NCI-H510A (cell line): Measurements from ENCODE around the gene SCML2.
A peak's percentile ranks its signal among the peaks of the same experiment; 100 is the strongest.
"Not testable (repeated sequence)": the region's sequence is repeated elsewhere in the genome, so short reads cannot be mapped to it uniquely, and the experiment has no call there.

Experiments used
- DNase-seq: peaks from one replicate; lab custom pipeline; 2025; lab: John Stamatoyannopoulos, UW

SCML2 gene

DNA sequence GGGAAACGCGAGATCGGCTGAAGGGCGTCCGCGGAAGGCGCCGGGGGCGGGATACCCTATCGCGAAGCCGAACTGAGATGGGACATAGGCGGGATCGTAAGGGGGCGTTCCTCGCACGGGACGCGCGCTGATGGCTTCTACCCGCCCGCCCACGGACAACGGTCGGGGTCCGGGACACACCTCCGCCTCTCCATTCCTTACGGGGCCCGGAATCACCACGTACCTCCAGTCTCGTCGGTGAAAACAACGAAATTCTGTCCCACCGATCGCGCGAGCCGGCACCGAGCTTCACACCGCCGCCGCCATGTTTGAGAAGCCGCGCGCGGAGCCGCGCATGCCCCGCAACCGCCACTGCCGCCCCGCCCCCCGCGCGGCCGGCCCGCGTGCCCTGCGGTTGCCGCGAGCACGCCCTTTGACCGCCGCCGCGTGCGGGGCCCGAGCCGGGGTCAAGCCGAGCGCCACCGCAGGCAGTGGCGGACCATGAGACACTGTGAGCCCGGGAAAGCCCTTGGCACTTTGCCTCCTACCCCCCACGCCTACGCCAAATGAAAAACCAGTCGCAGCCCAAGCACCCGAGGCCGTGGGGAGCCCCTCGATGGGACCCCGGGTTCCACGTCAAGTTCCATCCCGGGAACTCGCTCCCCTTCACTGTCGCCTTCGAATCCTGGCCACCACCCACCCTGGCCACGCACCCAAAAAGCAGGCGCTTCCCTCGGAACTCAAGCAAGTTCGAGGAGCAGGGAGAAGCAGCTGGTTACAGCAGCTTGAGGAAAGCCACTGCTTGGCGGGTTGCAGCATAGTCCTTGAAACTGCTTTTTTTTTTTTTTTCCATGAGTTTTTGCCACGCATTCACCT lies at the start of gene SCML2:
SCML2 (minus strand) TSS at position 320 of the 855 bp plus-strand sequence. CDS start 20,617 bp downstream, outside the sequence.
- peak; percentile 11 for DNase-seq

DNA sequence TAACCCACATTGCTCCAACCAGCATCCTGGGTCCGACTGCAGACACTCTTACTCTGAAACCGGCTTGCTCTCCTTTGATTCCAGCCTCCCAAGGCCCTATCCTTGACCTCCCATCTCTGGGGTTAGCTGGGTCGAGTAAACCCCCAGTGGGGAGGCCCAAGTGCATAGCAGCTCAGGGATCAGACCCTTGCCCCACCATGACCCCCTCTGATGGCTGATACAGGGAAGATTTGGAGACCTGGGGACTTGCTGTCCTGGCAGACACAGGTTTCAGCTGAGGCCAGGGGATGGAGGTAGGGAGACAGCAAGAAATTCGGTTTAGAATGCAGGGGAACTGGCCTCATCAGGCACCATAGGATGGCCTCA lies 47.3 kb upstream of the SCML2 start:
- no peak for DNase-seq

DNA sequence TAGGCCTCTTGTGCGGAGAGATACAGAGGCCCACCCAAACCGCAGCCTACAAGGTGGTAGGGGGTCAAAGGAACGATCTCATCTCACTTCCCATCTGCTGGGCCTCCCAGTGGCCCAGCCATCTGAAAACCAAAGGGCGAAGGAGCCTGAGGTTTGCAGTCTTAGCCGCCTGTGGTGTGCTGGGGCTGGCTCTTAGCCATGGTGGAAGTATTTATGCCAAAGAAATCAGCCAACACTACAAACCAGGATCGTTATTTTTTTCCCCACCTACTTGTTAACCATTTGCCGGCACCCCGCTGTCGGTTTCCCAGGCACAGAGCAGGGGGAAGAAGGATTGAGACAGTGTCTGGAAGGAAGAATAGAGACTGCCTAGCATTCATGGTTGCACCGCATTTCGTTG lies 40.0 kb upstream of the SCML2 start:
- DNase-seq = no peak

DNA sequence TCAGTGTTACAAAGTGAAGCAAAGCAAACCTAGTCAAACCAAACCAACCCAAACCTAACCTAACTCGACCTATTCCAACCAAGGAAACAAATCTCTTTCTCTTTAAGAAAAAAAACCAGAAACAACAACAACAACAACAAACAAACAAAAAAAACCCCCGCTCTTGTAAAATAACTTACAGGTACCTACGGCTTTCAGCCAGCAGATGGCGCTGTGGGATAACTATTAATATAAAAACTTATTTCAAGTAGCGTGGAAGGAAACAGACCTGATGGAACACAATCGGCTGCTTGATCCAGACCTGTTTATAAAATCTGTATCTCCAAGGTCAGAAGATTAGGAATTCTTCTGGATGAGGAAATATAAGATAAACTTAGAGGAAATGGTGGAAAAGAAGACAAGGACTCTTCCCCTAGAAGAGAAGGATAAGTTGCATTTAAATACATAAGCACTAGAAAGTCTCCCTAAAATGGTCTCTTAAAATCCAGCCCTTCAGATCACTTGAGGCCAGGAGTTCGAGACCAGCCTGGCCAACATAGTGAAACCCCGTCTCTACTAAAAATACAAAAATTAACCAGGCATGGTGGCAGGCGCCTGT lies 36.6 kb upstream of the SCML2 start:
- DNase-seq = peak; percentile 18

DNA sequence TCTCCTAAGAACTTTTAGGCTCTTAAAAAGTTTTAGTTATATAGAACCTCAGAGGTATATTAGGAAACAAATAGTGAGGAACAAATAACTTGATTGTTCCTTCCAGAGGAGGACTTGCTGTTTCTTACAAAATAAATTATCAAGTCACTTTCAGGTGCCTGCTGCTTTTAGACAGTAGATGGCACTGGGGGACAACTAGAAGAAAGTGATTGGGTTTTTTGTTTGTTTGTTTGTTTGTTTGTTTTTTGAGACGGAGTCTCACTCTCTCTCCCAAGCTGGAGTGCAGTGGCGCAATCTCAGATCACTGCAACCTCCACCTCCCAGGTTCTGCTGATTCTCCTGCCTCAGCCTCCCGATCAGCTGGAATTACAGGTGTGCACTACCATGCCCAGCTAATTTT lies 35.5 kb upstream of the SCML2 start:
- no peak for DNase-seq

DNA sequence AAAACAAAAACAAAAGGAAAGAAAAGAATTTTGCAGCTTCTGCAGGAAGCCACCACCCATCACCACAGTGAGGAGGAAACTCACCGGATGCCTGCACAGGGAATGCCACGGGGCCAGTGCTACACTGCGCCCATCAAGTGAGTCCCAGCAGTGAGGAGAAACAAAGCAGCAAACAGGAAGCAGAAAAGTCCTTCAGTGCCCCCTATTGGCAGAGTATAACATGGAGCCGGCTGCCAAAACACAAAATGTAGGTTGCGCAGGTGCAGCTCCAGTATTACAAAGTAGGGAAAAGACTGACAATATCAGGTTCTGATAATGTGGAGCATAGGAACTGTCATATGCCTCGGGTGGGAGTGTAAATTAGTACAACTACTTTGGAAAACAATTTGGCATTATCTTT lies 23.3 kb upstream of the SCML2 start:
- DNase-seq = no peak

DNA sequence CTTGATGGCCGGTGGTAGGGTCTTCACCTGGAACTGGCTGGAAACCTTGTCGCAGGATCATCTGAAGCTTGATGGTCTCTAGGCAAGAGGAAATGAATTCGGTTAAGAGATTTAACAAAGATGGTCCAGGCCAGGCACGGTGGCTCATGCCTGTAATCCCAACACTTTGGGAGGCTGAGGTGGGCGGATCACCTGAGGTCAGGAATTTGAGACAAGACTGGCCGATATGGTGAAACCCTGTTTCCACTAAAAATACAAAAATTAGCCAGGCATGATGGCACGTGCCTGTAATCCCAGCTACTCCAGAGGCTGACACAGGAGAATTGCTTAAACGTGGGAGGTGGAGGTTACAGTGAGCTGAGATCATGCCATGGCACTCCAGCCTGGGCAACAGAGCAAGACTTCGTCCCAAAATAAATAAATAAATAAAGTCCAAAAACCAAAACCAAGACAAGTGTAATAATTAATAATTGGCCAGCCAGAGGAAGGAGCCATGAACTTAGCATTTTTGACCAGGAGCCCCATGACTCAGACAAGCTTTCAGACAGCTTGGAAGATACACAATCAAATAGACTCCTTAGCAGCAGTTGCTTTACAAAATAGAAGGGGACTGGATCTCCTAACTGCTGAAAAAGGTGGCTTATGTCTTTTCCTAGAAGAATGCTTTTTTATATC lies 20.8 kb upstream of the SCML2 start:
- DNase-seq = not testable (repeated sequence)

DNA sequence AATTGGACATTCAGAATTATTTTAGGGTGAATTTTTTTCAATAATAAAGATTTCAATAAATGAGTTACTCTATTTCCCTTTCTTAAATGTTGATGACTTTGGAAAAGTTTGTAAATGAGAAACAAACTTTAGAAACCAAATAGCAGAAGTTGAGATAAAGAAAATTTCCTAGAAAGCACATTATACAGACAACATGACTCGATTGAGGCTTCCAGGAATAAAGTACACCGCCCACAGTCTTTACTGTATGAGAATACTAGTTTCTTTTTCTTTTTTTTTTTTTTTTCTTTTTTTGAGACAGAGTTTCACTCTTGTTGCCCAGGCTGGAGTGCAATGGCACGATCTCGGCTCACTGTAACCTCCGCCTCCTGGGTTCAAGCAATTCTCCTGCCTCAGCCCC lies 14.6 kb upstream of the SCML2 start:
- DNase-seq = not testable (repeated sequence)

DNA sequence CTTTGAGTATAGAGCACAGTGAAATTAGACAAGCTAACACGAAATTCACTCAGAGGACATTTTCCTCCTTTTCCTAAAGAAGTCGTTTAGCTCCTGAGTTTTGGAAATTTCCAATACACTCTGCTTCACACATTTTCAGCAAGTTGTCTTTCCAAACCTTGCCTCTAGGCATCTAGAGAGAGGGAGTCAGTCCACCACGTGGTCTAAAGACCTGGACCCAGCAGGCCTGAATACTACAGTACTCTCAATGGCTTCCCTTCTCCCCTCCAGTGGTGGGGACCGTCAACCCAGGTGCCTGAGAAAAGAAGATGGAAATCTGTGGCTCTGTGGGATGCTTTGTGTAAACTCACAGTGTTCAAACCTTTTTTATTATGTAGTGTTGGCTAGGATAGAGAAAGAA lies 13.9 kb upstream of the SCML2 start:
- no peak for DNase-seq

DNA sequence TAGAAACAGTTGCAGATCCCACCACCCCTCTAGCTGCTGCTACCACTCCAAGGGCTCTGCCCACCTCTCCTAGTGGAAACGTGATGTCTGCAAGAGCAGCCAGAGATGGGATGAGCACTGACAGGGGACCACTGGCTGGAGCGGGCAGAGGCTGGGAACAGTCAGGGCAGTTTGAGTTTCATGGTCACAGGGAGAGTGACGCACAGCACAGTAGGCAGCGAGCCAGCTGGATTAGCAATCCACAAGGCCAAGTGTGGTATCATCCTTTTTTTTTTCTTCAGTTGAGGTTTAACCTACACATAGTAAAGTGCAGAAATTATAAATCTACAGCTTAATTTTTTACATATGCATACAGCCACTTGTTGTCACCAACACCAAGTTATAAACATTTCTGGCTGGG lies 6.4 kb upstream of the SCML2 start:
- no peak for DNase-seq

DNA sequence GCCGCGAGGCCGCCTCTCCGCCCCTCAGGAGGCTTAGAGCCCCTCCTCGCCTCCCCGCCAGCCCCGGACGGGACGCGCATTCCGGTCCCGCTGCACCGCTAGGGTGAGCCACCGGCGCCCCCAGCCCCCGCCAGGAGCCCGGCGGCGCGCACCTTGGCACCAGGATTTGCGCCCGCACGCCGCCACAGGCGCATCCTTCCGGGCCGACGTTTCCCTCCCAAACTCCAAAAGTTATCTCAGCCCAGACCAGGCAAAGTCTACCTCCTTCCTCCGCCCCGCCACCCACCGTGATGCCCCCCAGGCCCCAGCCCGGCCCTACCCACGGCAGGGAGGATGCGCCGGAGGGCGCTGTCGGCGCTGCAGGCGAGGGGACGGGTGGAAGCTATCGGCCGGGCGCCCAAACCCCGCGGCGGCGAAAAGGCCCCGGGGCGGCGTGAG lies 538 bp downstream of the SCML2 start:
- DNase-seq = peak; percentile 15

DNA sequence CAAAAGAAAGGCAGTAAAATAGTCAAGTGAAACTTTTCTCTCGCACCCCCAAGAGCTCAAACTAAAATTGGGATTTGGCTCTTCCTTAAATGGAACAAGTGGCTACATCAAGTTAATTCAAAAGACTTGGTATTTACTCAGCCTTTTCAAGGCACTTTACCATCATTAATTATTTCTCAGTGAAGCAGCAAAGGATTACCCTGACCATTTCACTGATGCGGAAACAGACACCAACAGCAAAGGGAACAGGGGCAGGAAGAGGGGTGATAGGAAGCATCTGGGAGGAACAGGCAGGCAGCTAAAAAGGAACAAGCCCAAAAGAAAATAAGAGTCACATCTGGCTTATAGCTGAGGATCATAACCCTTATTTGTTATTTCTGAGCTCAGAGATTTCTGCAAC lies 2.7 kb downstream of the SCML2 start:
- DNase-seq = no peak

DNA sequence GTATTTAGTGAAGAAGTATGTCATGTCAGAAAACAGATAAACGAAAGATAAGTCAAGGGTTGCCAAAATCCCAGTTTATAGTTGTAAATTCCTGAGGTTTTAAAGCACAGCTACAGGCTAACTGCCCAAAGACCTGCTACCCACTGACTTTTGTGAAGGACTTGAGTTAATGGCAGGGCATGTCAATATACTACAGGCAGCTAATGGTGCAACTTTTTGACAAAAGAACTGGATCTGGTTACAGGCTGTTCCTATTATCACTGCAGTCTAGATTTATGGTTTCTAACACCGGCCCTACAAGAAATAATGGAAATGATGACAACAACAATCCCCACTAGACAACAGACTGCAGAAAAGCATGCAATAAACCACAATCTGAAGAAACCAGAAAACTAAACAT lies 6.4 kb downstream of the SCML2 start:
- no peak for DNase-seq

DNA sequence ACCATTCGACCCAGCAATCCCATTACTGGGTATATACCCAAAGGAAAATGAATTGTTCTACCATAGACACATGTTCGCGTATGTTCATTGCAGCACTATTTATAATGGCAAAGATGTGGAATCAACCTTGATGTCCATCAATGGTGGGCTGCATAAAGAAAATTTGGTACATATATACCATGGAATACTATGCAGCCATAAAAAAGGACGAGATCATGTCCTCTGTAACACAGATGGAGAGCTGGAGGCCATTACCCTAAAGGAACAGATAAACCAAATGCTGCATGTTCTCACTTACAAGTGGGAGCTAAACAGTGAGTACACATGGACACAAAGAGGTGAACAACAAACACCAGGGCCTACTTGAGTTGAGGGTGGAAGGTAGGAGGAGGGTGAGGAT lies 45.1 kb downstream of the SCML2 start:
- DNase-seq = no peak

DNA sequence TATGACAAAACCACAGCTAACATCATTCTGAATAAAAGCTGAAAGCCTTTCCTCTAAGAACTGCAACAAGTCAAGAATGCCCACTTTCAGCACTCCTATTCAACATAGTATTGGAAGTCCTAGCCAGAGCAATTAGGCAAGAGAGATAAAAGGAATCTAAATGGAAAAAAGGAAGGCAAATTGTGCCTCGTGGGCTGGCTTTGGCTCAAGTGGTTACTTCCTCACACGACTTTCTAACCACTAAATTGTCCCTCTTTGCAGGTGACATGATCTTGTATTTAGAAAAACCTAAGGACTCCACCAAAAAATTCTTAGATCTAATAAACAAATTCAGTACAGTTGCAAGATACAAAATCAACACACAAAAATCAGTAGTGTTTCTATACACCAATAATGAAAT lies 57.2 kb downstream of the SCML2 start:
- no peak for DNase-seq

DNA sequence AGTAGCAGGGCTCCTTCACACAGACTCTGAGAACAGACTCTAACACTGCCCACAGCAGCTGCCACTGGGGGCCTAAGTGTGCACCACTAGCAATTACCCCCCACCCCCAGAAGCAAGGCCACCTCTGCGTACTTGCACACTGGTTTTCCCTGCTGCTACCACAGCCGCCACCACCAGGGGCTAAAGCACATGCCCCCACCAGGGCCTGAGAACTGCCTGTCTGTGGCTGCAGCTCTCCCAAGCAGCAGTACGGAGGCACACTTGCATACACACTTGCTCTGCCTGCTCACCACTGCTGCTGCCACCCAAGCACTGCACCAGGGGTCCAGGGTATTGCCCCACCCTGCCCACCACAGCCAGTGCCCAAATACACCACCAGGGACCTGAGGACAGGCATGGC lies 59.6 kb downstream of the SCML2 start:
- no peak for DNase-seq

DNA sequence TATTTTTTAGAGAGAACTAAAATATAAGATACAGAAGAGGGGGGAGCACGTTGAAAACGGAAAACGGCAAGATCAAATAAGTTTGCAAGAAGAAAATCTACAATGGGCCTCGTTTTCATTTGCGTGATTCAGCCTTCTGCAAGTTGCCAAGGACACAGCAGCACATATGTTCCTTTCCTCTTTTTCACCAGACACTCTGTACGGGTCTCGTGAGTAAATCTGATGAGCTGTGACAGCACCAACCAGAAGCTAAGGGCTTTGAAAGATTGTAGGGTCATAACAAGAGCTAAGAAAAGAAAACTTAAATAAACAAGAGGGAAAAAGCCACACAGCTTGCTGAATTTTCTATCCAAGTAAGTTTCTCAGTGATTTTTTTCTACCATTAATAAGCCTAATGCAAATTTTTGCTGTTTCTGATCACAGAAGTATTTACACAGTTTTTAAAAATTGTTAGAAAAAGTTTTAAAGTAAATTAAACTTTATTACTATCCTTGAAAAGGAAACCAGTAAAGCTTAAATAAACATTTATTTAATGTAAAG lies 63.4 kb downstream of the SCML2 start:
- DNase-seq = no peak

DNA sequence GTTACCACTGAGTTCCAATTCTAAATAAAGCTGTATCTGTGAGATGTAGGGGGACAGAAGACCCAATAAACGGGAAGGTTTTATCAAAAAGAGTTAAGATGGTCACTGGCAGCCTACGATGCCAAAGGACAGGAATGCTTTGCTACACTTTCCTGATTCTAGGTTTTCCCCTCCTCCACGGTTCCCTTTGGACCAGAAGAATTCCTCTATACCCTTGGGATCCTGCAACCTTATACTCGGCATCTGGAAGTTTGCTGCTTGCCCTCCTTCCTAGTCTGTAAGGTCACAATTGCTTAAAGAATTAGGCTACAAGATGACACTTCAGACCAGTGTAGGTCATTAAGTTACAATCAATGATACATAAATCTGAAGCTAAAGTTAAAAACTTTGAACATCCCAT lies 64.3 kb downstream of the SCML2 start:
- DNase-seq = no peak

DNA sequence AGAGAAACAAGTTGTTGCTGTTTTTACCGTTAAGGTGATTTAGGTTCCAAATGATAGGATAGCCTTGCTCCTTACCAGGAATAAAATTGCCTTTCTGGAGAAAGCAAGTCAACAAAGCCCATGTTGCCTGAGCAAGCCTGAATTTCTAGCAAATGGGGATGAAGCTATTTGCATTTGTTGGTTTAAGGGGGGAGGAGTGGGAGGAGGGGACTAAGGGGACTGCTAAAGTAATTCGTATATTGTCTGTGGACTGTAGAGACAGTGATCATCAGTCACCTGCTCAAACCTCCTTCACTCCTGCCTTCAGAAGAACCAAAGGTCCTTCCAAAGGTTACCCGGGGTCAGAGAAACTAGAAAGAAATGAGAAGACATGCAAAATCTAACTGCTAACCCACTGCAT lies 65.8 kb downstream of the SCML2 start:
- no peak for DNase-seq

DNA sequence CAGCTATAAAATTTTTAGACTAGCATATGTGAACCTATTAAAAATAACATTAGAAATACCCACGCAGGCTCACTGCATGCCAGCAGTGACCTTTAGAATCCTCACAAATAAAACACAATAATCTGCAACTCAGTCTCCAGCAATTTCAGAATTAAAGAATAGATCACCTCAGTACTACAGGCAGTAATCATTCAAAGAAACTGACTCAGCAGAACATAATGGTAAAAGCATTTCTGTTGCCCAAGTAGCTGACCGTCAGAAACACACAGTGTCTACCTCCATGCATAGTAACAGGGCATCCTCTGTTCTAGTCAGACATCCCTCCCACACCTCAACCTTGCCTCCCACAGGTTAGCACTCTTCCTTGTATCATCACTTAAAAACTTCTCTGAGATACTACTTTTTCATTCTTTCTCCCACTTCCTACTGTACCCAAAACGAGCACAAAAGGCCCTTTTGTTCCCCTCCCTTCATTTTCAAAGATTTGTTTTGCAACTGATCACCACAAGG lies 68.1 kb downstream of the SCML2 start:
- DNase-seq = no peak

DNA sequence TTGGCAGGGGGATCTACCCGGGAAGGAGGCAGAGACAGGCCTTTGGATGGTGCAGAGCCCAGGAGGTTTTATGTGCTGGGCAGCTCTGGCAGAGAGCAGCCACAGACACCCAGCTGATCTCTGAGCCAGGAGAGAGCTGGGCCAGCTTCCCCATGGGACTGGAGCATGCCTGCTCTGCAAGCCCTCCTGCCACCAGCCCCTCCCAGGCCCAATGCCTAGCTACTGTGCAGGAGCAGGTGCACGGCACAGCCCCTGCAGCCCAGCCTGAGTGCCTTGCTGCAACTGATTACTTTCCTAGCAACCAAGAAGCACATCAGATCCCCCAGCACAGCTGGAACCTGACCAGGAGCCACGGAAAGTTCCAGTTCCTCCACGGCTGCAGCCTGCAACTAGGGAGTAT lies 76.0 kb downstream of the SCML2 start:
- no peak for DNase-seq

DNA sequence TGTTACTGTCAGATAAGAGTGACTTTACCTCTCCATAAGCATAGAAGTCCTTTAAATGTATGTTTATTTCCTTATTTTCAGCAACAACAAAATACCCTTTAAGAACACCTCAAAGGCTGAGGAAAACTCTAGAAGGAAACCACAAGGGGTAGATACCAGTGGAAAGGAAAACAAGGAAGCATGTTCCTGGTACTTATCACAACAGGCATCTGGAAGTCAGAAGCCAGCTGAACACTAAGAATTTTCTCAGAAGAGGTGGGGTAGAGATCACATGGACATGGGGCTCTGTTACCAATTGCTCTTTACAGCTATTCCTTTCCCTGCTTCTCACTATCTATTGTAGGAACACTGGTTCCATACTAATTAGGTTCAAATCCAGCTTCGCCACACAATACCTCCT lies 82.3 kb downstream of the SCML2 start:
- no peak for DNase-seq

DNA sequence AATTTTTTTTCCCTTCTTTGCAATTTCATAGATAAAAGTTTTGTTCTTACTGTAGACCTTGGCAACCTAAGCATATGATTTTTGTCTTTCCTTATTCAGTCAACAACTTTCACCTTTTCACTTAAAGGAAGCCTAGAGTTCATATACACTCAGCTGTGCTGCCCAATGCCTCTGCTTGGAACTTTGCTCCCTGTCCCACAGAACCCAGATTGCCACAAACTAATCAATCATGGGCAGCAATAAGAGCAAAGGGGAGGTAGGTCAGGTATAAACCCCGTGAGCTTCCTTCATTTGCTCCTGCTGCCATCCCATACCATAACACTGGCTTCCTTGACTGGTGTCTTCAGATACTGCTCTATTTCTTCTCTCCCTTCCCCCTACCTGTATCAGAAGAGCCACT lies 82.8 kb downstream of the SCML2 start:
- no peak for DNase-seq
